ENCODE measurements around the gene NAALADL2.

- TF ChIP-seq POLR2A (IDR thresholded peaks at IDR 0.05): no peak
- TF ChIP-seq, protein P1, sequence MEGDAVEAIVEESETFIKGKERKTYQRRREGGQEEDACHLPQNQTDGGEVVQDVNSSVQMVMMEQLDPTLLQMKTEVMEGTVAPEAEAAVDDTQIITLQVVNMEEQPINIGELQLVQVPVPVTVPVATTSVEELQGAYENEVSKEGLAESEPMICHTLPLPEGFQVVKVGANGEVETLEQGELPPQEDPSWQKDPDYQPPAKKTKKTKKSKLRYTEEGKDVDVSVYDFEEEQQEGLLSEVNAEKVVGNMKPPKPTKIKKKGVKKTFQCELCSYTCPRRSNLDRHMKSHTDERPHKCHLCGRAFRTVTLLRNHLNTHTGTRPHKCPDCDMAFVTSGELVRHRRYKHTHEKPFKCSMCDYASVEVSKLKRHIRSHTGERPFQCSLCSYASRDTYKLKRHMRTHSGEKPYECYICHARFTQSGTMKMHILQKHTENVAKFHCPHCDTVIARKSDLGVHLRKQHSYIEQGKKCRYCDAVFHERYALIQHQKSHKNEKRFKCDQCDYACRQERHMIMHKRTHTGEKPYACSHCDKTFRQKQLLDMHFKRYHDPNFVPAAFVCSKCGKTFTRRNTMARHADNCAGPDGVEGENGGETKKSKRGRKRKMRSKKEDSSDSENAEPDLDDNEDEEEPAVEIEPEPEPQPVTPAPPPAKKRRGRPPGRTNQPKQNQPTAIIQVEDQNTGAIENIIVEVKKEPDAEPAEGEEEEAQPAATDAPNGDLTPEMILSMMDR (IDR thresholded peaks at IDR 0.05): no peak
These were observed 319.9 kb downstream of the NAALADL2 start for GRCh38 chr3:175179055-175179454.
